Non-pigmented ciliary epithelial cell (primary cell): ENCODE measurements around the gene SMAD5.
A peak's percentile ranks its signal among the peaks of the same experiment; 100 is the strongest.

Source experiments
- DNase-seq: peaks from one replicate; pipeline ENCODE4 v3.0.0-alpha.2; 2010; ENCODE audit warnings: low read depth

Gene SMAD5

GRCh38 chr5:136155761-136156160 lies 23.1 kb downstream of the SMAD5 start:
- DNase-seq = no peak

DNA sequence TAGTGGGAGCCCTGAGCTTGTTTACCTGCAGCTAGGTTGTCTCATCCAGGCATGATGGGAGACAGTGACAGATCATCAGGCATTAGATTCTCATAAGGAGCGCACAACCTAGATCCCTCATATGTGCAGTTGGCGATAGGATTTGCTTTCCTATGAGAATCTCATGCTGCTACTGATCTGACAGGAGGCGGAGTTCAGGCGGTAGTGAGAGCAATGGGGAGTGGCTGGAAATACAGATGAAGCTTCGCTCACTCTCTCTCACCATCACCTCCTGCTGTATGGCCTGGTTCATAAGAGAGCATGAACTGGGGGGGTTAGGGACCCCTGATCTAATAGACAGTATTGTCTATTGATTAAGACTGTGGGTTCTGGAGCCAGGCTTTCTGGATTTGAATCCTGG lies 24.9 kb downstream of the SMAD5 start:
- no peak for DNase-seq

GRCh38 chr5:136159457-136159856 lies 26.8 kb downstream of the SMAD5 start:
- peak; percentile 22 for DNase-seq

GRCh38 chr5:136162008-136162407 lies 29.4 kb downstream of the SMAD5 start:
- DNase-seq = no peak

DNA sequence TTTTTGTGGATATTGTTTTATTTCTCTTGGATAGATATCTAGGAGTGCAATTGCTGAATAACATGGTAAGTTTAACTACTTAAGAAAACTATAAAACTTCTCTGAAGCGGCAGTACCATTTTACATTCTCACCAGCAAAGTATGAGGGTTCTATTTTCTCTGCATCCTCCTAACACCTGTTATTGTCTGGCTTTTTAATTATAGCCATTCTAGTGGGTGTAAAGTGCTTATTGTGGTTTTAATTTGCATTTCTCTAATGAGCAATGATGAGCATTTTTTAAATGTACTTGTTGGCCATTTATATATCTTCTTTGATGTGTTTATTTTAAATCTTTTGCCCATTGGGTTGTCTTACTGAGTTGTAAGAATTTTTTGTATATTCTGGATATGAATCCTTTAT lies 31.6 kb downstream of the SMAD5 start:
- DNase-seq = no peak

DNA sequence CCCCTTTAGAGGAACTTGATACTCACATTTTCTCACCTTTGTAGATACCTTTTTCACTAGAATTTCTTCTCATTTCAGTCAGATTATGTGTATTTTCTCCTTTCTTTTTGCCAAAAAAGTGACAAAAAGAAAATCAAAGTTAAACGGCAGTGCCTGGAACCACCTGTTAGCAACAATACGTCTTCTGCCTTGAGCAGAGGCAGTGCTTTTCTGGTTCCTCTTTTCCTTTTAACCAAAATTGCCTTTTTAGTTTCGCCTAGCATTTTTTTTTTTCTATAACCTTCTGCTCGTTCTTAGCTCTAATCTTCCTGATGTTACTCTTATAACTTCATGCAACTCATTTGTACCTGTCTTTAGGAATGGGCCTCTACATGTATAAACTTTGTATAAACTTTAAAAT lies 34.3 kb downstream of the SMAD5 start:
- DNase-seq = no peak

- no peak for DNase-seq
These were observed 36.6 kb downstream of the SMAD5 start for GRCh38 chr5:136169218-136169617.

DNA sequence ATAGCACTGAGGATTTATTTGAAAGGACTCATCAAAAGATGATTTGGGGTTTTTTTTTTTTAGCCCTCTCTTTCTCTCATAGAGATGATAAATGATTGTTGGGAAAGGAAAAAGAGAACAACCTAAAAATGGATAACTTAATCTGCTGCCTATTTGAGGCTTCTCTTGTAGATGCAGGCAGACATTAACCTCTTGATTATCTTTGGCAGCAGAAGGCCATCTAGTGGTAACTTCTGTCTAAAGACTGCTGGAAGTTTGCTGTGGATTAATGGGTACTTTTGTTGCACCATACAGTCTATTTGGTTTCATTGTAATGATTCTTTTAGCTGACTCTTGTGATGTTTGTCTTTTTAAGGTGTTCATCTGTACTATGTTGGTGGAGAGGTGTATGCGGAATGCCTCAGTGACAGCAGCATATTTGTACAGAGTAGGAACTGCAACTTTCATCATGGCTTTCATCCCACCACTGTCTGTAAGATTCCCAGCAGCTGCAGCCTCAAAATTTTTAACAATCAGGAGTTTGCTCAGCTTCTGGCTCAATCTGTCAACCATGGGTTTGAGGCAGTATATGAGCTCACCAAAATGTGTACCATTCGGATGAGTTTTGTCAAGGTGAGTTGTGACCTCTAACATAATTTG lies 41.5 kb downstream of the SMAD5 start:
- peak; percentile 28 for DNase-seq

DNA sequence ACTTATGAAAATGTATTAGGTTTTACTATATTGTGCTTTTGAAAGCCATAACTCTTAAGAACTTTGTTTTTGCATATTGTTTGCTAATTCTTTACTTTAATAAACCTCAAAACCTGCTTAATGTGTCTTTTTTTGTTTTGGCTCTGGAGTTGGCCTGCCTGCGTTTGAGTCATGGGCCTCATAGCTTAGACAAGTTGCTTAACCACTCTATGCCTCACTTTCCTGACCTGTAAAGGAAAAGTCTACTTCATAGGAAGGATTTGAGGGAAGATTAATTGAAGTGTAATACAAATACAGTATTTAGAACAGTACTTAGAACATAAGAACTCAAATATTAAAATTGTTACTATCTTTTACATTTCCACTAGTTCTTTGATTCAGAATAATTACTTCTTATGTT lies 50.0 kb downstream of the SMAD5 start:
- DNase-seq = peak; percentile 6

DNA sequence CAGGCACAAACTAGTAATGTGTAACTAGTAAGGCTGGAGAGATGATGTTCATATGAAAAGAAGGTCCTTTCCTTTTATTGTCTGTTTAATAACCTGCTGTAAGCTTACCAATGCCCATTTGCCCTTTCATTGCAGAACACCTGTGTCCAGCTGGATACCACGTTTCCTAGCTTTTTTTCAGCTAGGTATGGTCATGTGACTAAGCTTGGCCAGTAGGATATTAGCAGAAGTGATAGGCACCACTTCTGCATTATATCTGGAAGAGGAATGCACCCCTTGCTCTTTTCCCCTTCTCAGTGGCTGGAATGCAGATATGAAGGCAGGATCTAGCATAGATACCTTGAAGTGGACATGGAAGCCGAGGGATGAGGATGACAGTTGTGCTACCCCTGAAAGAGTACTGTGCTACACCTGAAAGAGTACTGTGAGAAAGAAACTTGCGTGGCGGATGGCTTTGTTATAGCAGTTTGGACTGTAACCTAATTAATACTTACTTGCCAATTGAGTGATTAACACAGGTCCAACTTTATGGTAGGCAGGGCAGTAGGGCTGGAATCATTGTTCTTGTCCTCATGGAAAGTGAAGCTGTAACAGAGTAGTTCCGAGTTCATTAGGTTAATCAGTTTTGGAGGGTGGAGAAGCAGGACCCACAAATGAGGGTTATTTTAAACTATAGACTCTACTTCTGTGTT lies 53.5 kb downstream of the SMAD5 start:
- DNase-seq = no peak

- DNase-seq = no peak
These were observed 54.2 kb downstream of the SMAD5 start for GRCh38 chr5:136186796-136187195.

DNA sequence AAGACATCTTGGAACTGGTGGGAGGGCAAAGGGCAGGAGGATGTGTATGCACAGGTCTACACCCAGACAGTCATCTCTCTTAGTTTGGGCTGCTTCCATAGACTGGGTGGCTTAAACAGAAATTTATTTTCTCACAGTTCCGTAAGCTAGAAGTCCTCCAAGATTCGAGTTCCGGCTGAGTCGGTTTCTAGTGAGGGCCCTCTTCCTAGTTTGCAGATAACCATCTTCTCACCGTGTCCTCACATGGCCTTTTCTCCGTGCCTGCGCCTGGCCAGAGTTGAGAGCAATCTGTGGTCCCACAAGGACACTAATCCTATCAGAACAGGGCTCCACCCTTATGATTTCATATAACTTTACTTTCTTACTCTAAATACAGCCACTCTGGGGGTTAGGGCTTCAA lies 56.2 kb downstream of the SMAD5 start:
- DNase-seq = no peak

DNA sequence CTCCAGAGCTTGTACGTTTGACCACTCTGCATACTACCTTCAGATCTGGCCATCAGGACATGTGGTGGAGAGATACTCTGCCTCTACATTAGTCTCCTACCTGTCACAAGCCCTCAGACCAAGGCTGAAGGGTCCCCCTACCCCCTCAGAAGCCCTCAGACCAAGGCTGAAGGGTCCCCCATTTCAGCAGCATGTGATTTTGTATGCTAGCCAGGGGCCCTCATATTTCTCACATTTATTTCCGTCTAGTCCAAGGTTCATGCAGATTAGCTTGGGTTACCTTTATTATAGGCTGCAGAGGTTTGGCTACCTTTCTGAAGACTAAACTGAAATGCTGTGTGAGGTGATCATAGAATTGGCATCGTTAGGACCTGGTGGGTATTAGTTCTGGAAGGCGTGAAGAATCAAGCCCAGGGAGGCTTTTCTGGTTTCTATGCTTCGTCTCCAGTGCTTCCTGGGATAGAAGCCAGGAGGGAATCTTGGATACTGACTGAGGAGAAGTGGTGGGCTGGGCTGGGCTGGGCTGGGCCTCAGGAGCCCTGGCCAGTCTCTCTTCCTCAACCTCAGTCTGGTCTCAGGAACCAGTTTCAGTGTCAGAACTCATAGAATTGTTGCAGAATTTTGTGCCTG lies 57.6 kb downstream of the SMAD5 start:
- no peak for DNase-seq

DNA sequence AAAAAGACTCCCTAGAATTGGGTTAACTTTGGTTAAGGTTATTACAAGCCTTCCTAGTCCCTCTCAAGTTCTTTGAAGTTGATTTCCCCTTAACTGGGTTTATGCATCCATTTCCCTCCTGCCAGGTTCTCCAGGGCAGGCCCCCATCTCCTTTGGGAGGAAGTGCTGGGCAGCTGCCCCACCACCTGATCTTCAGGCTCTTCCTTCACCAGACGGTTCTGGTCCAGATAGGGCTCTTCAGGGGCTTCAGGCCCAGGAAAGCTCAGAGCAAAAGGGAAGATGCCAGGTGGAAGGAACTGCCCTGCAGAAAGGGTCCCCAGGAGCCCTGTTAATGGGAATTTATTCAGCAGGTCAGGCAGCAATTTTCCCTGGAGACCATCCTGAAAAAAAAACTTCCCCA lies 58.3 kb downstream of the SMAD5 start:
- no peak for DNase-seq

GRCh38 chr5:136191304-136192014 lies 58.8 kb downstream of the SMAD5 start:
- DNase-seq = no peak

DNA sequence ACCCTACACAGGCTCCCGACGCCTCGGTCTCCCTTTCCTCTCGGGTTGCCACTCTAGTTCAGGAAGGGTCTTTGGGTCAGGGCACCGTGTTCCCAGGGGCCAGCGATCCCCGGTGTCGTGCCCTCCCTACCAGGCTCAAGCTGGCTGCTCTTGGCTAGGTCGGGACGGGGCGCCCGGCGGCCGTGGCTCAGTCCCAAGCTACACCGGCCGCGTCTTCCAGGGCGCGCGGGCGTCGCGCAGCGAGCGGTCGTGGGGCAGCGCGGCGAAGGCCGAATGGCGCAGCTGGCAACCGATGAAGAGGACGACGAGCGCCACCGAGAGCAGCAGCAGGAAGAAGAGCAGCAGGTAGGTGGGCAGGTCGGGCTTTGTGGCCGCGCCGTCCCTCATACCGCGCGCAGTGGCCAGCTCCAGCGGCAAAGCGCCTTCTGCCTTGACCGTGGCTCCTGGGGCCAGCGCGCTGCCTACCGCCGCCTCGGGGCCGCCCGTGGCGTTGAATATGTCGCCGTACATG lies 59.4 kb downstream of the SMAD5 start:
- no peak for DNase-seq

GRCh38 chr5:136192526-136193321 lies 60.1 kb downstream of the SMAD5 start, which contains the start of gene SMIM32:
TSS of gene SMIM32 (minus strand) at chr5:136193162. CDS start at chr5:136192524, 638 bp downstream.
- DNase-seq = no peak

DNA sequence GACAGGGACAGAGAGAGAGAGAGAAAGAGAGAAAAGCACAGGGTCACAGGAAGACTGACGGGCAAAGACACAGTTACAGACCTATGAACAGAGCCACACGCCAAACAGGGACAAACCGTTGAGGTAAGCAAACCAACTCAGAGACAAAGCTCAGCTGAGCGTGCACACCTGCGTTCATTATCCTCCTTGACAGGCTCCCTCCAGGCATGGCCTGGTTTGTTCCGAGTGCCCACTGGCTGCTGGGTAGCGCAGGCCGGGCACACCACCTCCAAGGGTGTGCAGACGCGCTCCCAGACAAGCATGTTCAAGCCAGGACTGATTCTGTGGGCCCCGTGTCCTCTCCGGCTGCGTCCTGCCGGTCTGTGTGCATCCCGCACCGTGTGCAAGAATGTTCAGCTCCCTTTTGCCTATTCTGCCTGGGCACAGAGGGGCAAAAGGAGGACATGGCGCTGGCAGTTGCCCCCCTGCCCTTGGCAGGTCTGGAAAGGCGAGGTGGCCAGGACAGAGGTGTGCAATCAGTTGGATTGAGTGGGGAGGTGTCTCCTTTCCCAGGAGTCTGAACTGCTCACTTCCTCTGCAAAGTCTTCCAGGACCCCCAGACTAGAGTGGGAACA lies 60.8 kb downstream of the SMAD5 start:
- DNase-seq = no peak

DNA sequence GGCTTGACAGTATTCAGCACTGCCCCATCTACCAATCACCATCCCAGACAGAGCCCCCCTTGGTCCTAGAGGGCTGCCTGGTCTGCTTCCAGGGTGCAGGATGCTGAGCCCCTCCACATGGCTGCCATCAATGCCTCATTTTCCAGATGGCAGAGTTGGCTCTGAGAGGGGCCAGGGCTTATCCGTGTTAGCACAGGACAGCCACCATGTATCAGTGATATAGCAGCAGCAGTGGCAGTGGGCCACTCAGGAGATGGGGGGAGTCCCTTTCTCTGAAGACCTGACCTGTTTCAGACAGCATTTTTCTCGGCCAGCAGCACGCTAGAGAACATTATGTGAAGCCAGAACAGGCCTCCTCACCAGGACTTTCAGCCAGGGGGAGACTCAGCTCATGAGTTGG lies 61.9 kb downstream of the SMAD5 start:
- no peak for DNase-seq

GRCh38 chr5:136195971-136196820 lies 63.6 kb downstream of the SMAD5 start:
- no peak for DNase-seq
